GM12891 (cell line): ENCODE results near the gene CHKB. TPM values are rescaled to one million over a fixed set of nuclear protein-coding genes. Genes with fewer than 3 reads are reported as not detected.

Experiments used
- DNase-seq: peaks from one replicate; pipeline ENCODE4 v3.0.0; 2011; ENCODE audit warnings: low spot score; ENCODE audit not compliant: insufficient read length
- FAIRE-seq: peaks from 2 replicates; lab custom pipeline; 2011; peaks lifted over from hg19 to GRCh38; lab: Jason Lieb, UNC
- PAX5 ChIP-seq: IDR thresholded peaks from 2 replicates; pipeline ENCODE4 v1.6.1; 2011; ENCODE audit warnings: low read length, moderate library complexity, mild to moderate bottlenecking; ENCODE audit not compliant: insufficient read depth, severe bottlenecking
- POLR2A ChIP-seq: IDR thresholded peaks from 2 replicates; pipeline ENCODE4 v1.6.1; 2011; ENCODE audit warnings: low read depth, low read length, control low read depth
- POLR2AphosphoS5 ChIP-seq: IDR thresholded peaks from 2 replicates; pipeline ENCODE4 v1.6.1; 2011; ENCODE audit warnings: low read depth, low read length, control low read depth
- POU2F2 ChIP-seq: IDR thresholded peaks from 2 replicates; pipeline ENCODE4 v1.6.1; 2011; ENCODE audit warnings: low read depth, mild to moderate bottlenecking, control low read depth, low read length, moderate library complexity
- SPI1 ChIP-seq: IDR thresholded peaks from 2 replicates; pipeline ENCODE4 v1.6.1; 2011; ENCODE audit warnings: low read depth, low read length, control low read depth
- TAF1 ChIP-seq: IDR thresholded peaks from 2 replicates; pipeline ENCODE4 v1.6.1; 2011; ENCODE audit warnings: low read depth, low read length, control low read depth
- polyA plus RNA-seq: library from polyadenylated mRNA; unstranded; fragments of >200 nt; gene quantifications from one replicate; pipeline ENCODE4 v1.2.1, GENCODE V29; 2012; ENCODE audit warnings: low read depth, missing spikeins, inconsistent platforms; ENCODE audit not compliant: missing spikeins

The CHKB gene, protein sequence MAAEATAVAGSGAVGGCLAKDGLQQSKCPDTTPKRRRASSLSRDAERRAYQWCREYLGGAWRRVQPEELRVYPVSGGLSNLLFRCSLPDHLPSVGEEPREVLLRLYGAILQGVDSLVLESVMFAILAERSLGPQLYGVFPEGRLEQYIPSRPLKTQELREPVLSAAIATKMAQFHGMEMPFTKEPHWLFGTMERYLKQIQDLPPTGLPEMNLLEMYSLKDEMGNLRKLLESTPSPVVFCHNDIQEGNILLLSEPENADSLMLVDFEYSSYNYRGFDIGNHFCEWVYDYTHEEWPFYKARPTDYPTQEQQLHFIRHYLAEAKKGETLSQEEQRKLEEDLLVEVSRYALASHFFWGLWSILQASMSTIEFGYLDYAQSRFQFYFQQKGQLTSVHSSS
- polyA plus RNA-seq = 41.3 TPM

DNA sequence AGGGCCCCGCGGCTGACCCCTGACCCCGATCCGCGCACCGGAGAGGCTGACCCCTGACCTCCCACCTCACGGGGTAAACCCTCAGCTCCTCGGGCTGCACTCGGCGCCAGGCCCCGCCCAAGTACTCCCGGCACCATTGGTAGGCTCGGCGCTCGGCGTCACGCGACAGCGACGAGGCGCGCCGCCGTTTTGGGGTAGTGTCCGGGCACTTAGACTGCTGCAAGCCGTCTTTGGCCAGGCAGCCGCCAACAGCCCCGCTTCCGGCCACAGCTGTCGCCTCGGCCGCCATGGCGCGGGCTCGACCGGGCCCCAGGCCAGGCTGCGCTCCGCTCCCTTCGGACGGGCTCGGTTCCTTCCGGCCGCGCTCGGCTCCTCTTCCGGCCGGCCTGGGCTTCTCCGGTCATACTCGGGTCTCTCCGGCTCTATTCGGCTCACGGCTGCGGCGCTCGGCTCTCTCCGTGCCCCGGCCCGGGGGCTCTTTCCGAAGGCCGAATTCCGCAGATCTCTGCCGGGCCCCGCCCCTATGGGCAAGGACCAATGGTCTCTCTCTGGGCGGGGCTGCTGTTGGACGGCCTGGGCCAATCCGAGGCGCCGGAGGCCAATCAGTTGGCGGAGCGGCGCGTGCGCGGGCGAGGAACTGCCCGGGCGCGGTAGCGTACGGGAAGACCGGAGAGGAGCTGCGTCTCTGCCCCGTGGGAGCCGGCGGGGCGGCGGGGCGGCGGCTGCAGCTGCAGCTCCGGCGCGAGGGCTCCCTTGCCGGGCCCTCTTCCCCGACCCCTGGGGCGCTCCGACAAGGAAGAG is at the start of gene CHKB:
Gene CHKB, minus strand, starts transcription at position 357 of the 801 bp plus-strand sequence. Its CDS starts 68 bp downstream, at position 289.
- FAIRE-seq = peak; percentile 98
- peak; percentile 100 for DNase-seq
- TF ChIP-seq SPI1 (no peak), POU2F2 (no peak), PAX5 (no peak), POLR2A (peak; percentile 32; the same call in 1 of the 2 replicates), TAF1 (peak; percentile 30), POLR2AphosphoS5 (0 out of 2 replicates have a peak, but pooled peaks have one; percentile 37)

DNA sequence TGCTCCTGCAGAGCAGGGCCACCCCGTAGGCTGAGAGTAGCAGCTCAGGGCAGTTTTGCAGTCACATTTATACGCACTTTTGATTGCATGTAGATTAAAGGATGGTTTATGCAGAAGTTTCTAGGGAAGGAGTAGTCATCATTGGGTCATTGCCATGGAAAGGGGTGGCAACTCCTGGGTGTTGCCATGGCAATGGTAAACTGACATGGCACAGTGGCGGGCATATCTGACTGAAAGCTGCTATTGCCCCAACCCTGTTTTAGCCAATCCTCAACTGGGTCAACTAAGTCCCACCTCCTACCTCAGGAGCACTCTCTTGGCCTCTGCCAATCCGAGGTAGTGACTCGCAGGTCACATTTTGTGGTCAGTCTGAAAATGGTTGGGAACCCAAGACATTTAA is 47.7 kb upstream of the CHKB start:
- TF ChIP-seq POU2F2 (no peak), TAF1 (no peak), POLR2A (no peak), PAX5 (no peak), POLR2AphosphoS5 (no peak), SPI1 (no peak)
- DNase-seq = no peak
- no peak for FAIRE-seq

DNA sequence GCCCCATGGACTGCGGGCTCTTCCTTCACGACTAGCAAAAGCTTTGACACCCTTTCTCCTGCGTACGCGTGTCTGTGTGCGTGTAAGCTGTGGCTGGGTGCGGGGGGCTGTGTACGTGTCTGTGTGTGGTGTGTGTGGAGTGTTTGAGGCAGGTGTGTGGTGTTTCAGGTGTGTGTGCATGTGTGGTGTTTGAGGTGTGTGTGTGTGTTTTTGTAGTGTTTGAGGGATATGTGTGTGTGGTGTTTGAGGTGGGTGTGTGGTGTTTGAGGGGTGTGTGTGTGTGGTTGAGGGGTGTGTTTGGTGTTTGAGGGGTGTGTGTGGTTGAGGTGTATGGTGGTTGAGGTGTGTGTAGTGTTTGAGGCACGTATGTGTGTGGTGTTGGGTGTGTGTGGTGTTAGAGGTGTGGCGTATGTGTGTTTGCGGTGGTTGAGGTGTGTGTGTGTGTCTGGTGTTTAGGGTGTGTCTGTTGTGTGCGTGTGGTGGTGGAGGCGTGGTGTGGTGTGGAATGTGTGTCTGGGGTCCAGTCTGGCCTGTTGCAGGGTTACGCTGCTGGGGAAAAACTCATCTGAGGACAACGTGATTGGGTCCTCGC is 46.0 kb upstream of the CHKB start:
- FAIRE-seq (peak; percentile 98), DNase-seq (no peak)
- TF ChIP-seq TAF1 = no peak
- no peak for TF ChIP-seq POU2F2
- TF ChIP-seq SPI1 = no peak
- TF ChIP-seq POLR2AphosphoS5 = no peak
- no peak for TF ChIP-seq POLR2A
- no peak for TF ChIP-seq PAX5

DNA sequence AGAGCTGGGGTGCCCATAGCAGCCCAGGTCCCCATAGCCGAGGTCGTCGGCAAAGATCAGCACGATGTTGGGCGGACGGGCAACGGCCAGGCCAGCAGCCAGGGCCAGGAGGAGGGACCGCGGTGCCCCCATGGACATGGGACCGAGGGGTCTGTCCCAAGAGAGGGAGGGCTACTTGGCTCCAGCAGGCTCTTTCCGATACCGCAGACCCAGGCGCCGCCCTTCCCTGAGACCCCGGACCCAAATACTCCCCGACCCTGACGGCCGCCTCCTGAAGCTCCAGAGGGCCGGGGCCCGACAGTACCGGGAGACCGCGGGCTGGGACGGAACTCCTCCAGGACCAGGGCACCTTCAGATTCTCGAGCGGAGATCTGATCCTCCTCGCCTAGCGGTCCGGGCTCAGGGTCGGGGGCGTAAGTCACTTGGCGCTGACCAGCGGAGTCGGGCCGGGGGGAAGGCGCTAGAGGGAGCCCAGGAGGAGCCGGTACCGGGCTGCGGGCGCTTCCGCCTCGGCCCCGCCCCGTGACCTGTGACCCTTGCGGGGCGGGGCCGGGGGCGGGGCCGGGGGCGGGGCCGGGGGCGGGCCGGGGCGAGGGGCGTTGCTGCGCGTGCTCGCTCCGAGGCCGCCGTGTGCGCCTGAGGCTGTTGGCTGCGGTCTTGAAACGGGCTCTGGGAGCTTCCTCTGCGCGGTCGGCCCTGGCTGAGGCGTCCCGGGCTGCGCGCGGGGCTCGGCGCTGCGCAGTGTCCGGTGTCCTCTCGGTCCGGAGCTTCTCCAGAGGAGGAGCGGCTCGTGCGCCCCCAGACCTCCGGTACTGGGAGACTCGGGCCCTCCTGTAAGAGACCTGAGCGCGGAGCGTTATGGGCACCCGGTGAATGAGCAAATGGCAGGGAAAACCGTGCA is 45.2 kb upstream of the CHKB start, which contains the start of gene ARSA:
Gene ARSA, minus strand, starts transcription at position 511 of the 901 bp plus-strand sequence. Its CDS starts 373 bp downstream, at position 138.
- DNase-seq (peak; percentile 82), FAIRE-seq (peak; percentile 76)
- TF ChIP-seq SPI1 (no peak), PAX5 (no peak), TAF1 (no peak), POLR2A (no peak)

DNA sequence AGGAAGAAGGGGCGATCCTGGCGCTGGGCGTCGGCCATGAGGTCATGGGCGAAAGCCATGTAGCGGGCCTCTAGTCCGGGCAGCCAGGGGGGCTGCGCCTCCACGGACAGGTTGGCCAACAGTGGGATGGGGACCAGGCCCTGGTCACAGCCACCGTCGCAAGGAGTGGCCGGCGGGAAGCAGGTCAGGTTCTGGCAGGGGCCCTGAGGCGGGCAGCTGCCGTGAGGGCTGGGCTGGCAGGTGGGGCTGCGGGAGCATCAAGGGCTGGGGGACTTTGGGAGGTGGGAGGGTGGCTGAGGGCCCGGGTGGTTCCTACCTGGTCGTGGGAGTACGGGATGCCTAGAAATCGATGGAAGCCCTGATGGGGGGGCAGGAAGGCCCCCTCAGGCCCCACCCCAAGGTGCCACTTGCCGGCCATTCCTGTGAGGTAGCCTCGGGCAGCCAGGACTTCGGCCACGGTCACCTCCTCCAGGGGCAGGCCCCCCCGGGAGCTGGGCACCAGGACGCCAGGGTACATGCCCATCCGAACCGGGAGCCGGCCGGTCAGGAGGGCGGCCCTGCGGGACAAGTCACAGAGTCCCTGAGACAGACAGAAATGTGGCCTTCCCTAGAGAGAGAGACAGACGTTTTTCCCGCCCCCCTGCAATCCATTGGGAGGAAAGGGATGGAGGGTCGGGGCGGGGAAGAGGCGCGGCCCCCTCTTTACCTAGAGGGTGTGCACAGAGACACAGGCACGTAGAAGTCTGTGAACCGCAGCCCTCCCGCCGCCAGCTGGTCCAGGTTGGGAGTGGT is 44.4 kb upstream of the CHKB start:
- FAIRE-seq = no peak
- no peak for DNase-seq
- TF ChIP-seq POLR2AphosphoS5 = no peak
- TF ChIP-seq POLR2A = no peak
- no peak for TF ChIP-seq PAX5
- TF ChIP-seq POU2F2 = no peak
- no peak for TF ChIP-seq SPI1
- no peak for TF ChIP-seq TAF1

DNA sequence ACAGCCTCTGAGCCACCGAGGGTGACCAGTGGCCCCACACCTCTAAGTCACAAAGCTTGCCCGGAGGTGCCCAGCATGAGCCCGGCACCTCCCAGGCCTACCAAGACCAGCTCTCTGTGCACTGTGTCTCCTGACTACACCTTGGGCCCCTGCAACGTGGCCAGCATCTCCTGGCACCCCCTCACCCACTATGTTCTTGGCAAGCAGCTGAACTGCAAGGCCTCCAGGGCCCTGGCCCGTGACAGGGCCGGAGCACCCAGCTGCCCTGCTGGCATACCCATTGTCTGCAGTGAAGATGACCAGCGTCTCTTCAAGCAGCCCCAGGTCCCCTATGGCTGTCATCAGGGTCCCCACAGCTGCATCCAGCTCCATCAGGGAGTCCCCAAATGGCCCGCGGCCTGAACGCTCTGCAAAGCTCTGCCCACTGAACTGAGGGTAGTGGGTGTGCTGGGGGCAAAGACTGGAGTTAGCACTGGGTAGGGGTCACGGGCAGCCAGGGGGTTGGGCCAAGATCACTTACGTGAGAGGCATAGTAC is 43.7 kb upstream of the CHKB start:
- DNase-seq (no peak), FAIRE-seq (no peak)
- no peak for TF ChIP-seq POLR2A
- no peak for TF ChIP-seq SPI1
- no peak for TF ChIP-seq POLR2AphosphoS5
- TF ChIP-seq POU2F2 = no peak
- TF ChIP-seq TAF1 = no peak
- TF ChIP-seq PAX5 = no peak

DNA sequence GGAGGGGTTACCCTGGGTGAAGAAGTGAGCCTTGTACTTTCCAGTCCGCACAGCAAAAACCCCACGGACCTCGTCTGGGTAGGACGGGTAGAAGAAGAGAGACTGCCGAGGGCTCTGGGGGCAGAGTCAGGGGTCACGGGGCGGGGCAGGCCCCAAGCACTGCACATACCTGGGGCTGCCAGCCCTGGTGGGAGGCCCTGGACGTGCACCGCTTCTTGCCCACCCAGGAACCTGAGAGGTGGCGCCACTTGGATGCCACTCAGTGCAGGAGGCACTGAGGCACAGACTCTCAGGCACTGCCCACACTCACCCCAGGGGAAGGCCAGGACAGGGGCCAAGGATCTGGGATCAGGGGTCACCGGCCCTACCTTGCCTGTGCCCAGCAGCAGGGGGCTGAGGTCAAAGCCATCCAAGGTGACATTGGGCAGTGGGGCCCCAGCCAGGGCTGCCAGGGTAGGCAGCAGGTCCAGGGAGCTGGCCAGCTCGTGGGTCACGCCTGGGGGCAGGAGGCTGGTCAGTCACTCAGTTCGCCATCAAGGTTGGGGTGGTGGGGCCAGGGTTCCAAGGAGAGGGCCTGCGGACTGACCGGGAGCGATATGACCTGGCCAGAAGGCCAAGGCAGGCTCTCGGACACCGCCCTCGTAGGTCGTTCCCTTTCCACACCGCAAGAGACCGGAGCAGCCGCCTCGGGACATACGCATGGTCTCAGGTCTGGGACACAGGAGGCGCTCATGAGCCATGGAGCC is 43.1 kb upstream of the CHKB start:
- no peak for FAIRE-seq
- TF ChIP-seq POLR2A (no peak), PAX5 (no peak), TAF1 (no peak), POU2F2 (no peak)

More for the DNA sequence above, 43.1 kb upstream of the CHKB start:
- no peak for DNase-seq
